Astrocyte (in vitro differentiated cells and primary cell): ENCODE results near the gene CLBA1. TPM values are rescaled to one million over a fixed set of nuclear protein-coding genes. Genes with fewer than 3 reads are reported as not detected.
A peak's percentile ranks its signal among the peaks of the same experiment; 100 is the strongest.

Experiments used
- DNase-seq: peaks from one replicate; pipeline ENCODE4 v3.0.0-alpha.2; 2010; ENCODE audit warnings: low read depth
- FAIRE-seq: peaks from 2 replicates; lab custom pipeline; 2011; peaks lifted over from hg19 to GRCh38; lab: Jason Lieb, UNC
- H2AFZ ChIP-seq: 2 replicates; pipeline ENCODE4 v1.6.0; 2012; ENCODE audit warnings: low read depth, low read length, inconsistent platforms
- H3K27ac ChIP-seq: 2 replicates; pipeline ENCODE4 v1.5.1; 2011; ENCODE audit warnings: low read depth, low read length, inconsistent platforms
- H3K27me3 ChIP-seq: 2 replicates; pipeline ENCODE4 v1.6.0; 2011; ENCODE audit warnings: low read length, inconsistent platforms; ENCODE audit not compliant: insufficient read depth
- H3K36me3 ChIP-seq: 2 replicates; pipeline ENCODE4 v1.5.1; 2011; ENCODE audit warnings: low read length, inconsistent platforms; ENCODE audit not compliant: insufficient read depth
- H3K4me1 ChIP-seq: 2 replicates; pipeline ENCODE4 v1.5.1; 2011; ENCODE audit warnings: low read length, inconsistent platforms; ENCODE audit not compliant: insufficient read depth
- H3K4me2 ChIP-seq: 2 replicates; pipeline ENCODE4 v1.6.0; 2012; ENCODE audit warnings: low read length, inconsistent platforms
- H3K4me3 ChIP-seq: 2 replicates; pipeline ENCODE4 v1.5.1; 2011; ENCODE audit warnings: low read depth, mild to moderate bottlenecking, low read length, inconsistent platforms; ENCODE audit not compliant: insufficient read depth
- H3K79me2 ChIP-seq: 2 replicates; pipeline ENCODE4 v1.6.0; 2012; ENCODE audit warnings: mild to moderate bottlenecking, low read length, inconsistent platforms; ENCODE audit not compliant: insufficient read depth
- H3K9ac ChIP-seq: 2 replicates; pipeline ENCODE4 v1.6.0; 2012; ENCODE audit warnings: mild to moderate bottlenecking, low read length, inconsistent platforms
- H3K9me3 ChIP-seq: 2 replicates; pipeline ENCODE4 v1.5.1; 2012; ENCODE audit warnings: low read depth, mild to moderate bottlenecking, low read length, inconsistent platforms; ENCODE audit not compliant: insufficient read depth
- H4K20me1 ChIP-seq: 2 replicates; pipeline ENCODE4 v1.6.0; 2012; ENCODE audit warnings: low read length, inconsistent platforms; ENCODE audit not compliant: insufficient read depth
- H3K27ac Mint-ChIP-seq: one replicate; pipeline ENCODE4 v1.8.0; 2021; ENCODE audit warnings: mild to moderate bottlenecking, mixed read lengths; ENCODE audit not compliant: unreplicated experiment
- H3K27me3 Mint-ChIP-seq: one replicate; pipeline ENCODE4 v1.8.0; 2021; ENCODE audit warnings: low read depth, mixed read lengths; ENCODE audit not compliant: unreplicated experiment
- H3K36me3 Mint-ChIP-seq: one replicate; pipeline ENCODE4 v1.8.0; 2021; ENCODE audit warnings: low read depth, mixed read lengths; ENCODE audit not compliant: unreplicated experiment
- H3K4me1 Mint-ChIP-seq: one replicate; pipeline ENCODE4 v1.8.0; 2021; ENCODE audit warnings: low read depth, mixed read lengths; ENCODE audit not compliant: unreplicated experiment
- H3K4me3 Mint-ChIP-seq: one replicate; pipeline ENCODE4 v1.8.0; 2021; ENCODE audit warnings: mild to moderate bottlenecking, moderate library complexity, mixed read lengths; ENCODE audit not compliant: unreplicated experiment
- H3K9me3 Mint-ChIP-seq: one replicate; pipeline ENCODE4 v1.8.0; 2021; ENCODE audit warnings: mild to moderate bottlenecking, mixed read lengths; ENCODE audit not compliant: unreplicated experiment
- EZH2 ChIP-seq: IDR thresholded peaks from 2 replicates; pipeline ENCODE4 v1.6.1; 2012; ENCODE audit warnings: mild to moderate bottlenecking, low read length, inconsistent platforms; ENCODE audit not compliant: insufficient read depth
- total RNA-seq: library from RNA; stranded (reverse); gene quantifications from 2 replicates; pipeline ENCODE4 v1.2.1, GENCODE V29; 2021
- TF ChIP-seq, protein P1 (sequence below): IDR thresholded peaks from 2 replicates; pipeline ENCODE4 v1.5.1; 2011; ENCODE audit warnings: low read depth, mild to moderate bottlenecking, inconsistent platforms, low read length, moderate library complexity; ENCODE audit not compliant: insufficient read depth

CLBA1 gene
- total RNA-seq, 1 donor from 2014 or later: 6.3 TPM

DNA sequence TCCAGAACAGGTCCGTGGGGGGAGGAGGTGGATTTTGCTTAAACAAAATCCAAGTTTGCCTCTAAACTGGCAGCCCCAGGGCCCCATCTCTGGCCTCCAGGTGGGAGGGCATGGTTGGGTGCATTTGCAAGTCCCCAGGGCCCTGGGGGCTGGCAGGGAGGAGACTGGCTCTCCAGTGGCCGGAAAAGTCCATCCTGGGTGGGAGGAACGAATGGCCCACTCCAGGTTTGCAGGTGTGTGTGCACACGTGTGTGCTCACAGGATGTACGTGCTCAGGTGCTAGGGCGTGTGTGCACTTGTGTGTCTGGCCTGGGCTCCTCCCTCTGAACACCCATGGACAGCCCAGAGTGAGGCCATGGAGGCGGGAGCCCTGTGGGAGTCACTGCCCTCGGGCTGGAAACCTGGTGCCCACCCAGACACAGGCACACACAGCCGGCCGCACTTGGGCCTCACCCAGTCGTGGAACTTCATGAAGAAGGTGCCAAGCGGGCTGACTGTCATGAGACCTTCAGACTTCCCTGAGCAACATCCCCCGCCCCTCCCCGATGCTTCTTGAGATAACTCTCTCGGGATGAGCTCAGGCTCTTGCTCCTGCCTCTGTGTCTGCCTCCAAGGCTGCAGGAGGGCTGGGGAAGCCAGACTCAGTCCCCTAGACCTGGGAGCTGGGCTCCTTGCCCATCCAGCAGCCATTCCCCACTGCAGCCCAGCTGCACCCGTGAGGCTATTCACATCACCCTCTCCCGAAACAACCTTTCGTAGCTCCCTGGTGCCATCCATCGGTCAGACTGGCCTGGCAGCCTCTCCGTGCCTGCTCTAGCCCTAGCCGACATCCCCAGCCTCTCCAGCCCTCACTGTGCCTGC, 16.8 kb upstream of the CLBA1 start:
- DNase-seq (peak; percentile 12), FAIRE-seq (no peak)
- TF ChIP-seq EZH2: no peak
- TF ChIP-seq, protein P1, sequence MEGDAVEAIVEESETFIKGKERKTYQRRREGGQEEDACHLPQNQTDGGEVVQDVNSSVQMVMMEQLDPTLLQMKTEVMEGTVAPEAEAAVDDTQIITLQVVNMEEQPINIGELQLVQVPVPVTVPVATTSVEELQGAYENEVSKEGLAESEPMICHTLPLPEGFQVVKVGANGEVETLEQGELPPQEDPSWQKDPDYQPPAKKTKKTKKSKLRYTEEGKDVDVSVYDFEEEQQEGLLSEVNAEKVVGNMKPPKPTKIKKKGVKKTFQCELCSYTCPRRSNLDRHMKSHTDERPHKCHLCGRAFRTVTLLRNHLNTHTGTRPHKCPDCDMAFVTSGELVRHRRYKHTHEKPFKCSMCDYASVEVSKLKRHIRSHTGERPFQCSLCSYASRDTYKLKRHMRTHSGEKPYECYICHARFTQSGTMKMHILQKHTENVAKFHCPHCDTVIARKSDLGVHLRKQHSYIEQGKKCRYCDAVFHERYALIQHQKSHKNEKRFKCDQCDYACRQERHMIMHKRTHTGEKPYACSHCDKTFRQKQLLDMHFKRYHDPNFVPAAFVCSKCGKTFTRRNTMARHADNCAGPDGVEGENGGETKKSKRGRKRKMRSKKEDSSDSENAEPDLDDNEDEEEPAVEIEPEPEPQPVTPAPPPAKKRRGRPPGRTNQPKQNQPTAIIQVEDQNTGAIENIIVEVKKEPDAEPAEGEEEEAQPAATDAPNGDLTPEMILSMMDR: no peak
- no peaks in the 10 kb centered on the region for H3K9me3 Mint-ChIP-seq
- peaks cover 7% of the 10 kb centered on the region for H3K79me2 ChIP-seq
- H3K27ac Mint-ChIP-seq: peak overlapping the region; percentile 30
- peaks cover 26% of the 10 kb centered on the region for H4K20me1 ChIP-seq
- peaks cover 62% of the 10 kb centered on the region for H3K4me1 ChIP-seq
- H3K36me3 Mint-ChIP-seq: no peaks in the 10 kb centered on the region
- H3K27me3 Mint-ChIP-seq: peaks cover 5% of the 10 kb centered on the region
- H3K27ac ChIP-seq: no peak overlapping the region
- peak overlapping the region; percentile 55 for H3K4me3 Mint-ChIP-seq
- peaks cover 15% of the 10 kb centered on the region for H3K4me1 Mint-ChIP-seq
- no peaks in the 10 kb centered on the region for H3K27me3 ChIP-seq
- H3K36me3 ChIP-seq: no peaks in the 10 kb centered on the region
- H3K4me2 ChIP-seq: peak overlapping the region; percentile 87
- peak overlapping the region; percentile 25 for H3K4me3 ChIP-seq
- no peaks in the 10 kb centered on the region for H3K9me3 ChIP-seq
- H3K9ac ChIP-seq: peak overlapping the region; percentile 55
- H2AFZ ChIP-seq: no peak overlapping the region

DNA sequence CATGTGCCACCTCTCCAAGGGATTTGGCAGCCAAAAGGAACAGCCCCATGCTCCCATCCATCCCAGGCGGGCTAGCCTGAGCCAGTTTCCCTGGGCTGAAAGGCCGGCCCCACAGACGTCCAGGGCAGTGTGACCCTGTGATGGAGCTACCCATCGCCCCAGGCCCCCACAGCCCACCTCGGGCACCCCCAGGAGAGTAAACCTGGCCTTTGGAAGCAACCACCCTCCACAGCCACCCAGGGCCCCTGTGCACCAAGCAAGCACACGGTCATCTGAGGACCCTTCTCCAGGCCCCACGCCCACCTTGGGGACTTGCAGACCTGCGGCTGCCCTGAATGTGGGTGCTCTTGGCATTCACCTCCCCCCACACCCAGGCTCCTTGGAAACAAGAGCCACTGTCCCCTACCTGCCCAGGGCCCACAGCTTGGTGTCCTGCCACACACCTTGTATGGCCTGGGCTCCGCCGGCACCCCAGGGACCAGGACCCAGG, 15.8 kb upstream of the CLBA1 start:
- Histone ChIP-seq H2AFZ (no peak overlapping the region), H3K79me2 (peaks cover 7% of the 10 kb centered on the region), H3K27me3 (no peaks in the 10 kb centered on the region), H3K4me1 (peaks cover 72% of the 10 kb centered on the region), H3K9ac (peak overlapping the region; percentile 55), H3K27ac (peak overlapping the region; percentile 44), H3K4me3 (no peak overlapping the region), H3K9me3 (no peaks in the 10 kb centered on the region), H3K4me2 (peak overlapping the region; percentile 87), H4K20me1 (peaks cover 18% of the 10 kb centered on the region), H3K36me3 (no peaks in the 10 kb centered on the region)
- FAIRE-seq (no peak), DNase-seq (no peak)
- TF ChIP-seq EZH2: no peak
- TF ChIP-seq, protein P1: no peak
- peaks cover 17% of the 10 kb centered on the region for H3K4me1 Mint-ChIP-seq
- no peaks in the 10 kb centered on the region for H3K9me3 Mint-ChIP-seq
- no peak overlapping the region for H3K27ac Mint-ChIP-seq
- H3K4me3 Mint-ChIP-seq: no peak overlapping the region
- H3K36me3 Mint-ChIP-seq: no peaks in the 10 kb centered on the region
- no peaks in the 10 kb centered on the region for H3K27me3 Mint-ChIP-seq
